ENCODE data around the gene FILIP1.

GRCh38 chr6:75291744-75292143 lies 201.9 kb downstream of the FILIP1 start:
- TF ChIP-seq GATA3 (IDR thresholded peaks at IDR 0.05; ENCODE audit: low read depth, low read length), result no peak
- no peak for TF ChIP-seq GATA2 (IDR thresholded peaks at IDR 0.05; ENCODE audit: low read depth, low read length)
